Small intestine (tissue), 7 donors: ENCODE data around the gene DLX4. TPM values are rescaled to one million over a fixed set of nuclear protein-coding genes. Genes with fewer than 3 reads are reported as not detected.

ENCODE experiments used
- DNase-seq, 2 donors: peaks; one replicate each; pipeline versions ENCODE4 v3.0.0 to v3.0.0-alpha.2; 2013
- FAIRE-seq: peaks from 2 replicates; lab custom pipeline; 2012; peaks lifted over from hg19 to GRCh38; lab: Jason Lieb, UNC
- H3K27ac ChIP-seq, 3 donors: one replicate each; pipeline ENCODE4 v1.5.1; 2013; ENCODE audit warnings: low read length in 2 of 3, mild to moderate bottlenecking in 2 of 3, control low read depth in 1 of 3, inconsistent platforms in 1 of 3, low read depth in 1 of 3, moderate library complexity in 1 of 3
- H3K27me3 ChIP-seq, 3 donors: one replicate each; pipeline ENCODE4 v1.6.1; 2013; ENCODE audit warnings: low read length in 3 of 3, inconsistent platforms in 1 of 3; ENCODE audit not compliant: control insufficient read depth in 3 of 3, insufficient read depth in 3 of 3
- H3K36me3 ChIP-seq, 3 donors: one replicate each; pipeline ENCODE4 v1.6.1; 2013; ENCODE audit warnings: low read length in 3 of 3, inconsistent platforms in 1 of 3, low read depth in 1 of 3, mild to moderate bottlenecking in 1 of 3, moderate library complexity in 1 of 3; ENCODE audit not compliant: control insufficient read depth in 3 of 3, insufficient read depth in 2 of 3
- H3K4me1 ChIP-seq, 3 donors: one replicate each; pipeline ENCODE4 v1.6.1; 2013; ENCODE audit warnings: low read length in 2 of 3, inconsistent platforms in 1 of 3, low read depth in 1 of 3, mild to moderate bottlenecking in 1 of 3, moderate library complexity in 1 of 3; ENCODE audit not compliant: control insufficient read depth in 3 of 3, insufficient read depth in 2 of 3
- H3K4me3 ChIP-seq, 3 donors: one replicate each; pipeline ENCODE4 v1.5.1; 2013; ENCODE audit warnings: low read length in 3 of 3, control low read depth in 1 of 3, inconsistent platforms in 1 of 3, low read depth in 1 of 3, mild to moderate bottlenecking in 1 of 3, moderate library complexity in 1 of 3
- H3K9me3 ChIP-seq, 2 donors: one replicate each; pipeline ENCODE4 v1.6.1; 2013; ENCODE audit warnings: low read depth in 1 of 2, low read length in 1 of 2; ENCODE audit not compliant: control insufficient read depth in 2 of 2, insufficient read depth in 1 of 2
- WGBS, 3 donors: extraction: QIAGEN DNeasy Blood & Tissue Kit; methylation state at CpG; one replicate each; pipeline ENCODE4 v1.1.7; 2013; 5-methylcytosine and 5-hydroxymethylcytosine counted together
- polyA plus RNA-seq, 4 donors: library from polyadenylated mRNA; stranded (reverse) in 3 of 4; unstranded in 1 of 4; fragments of 200-250 nt in 3 of 4; fragments of 120-200 nt in 1 of 4; gene quantifications; one replicate each; pipeline versions ENCODE4 v1.2.1 to v1.2.3, GENCODE V29; 2013
- donor health status: healthy with polysubstance abuse.
- donor health status: control.
- donor health status: control.
- donor health status: Bipolar disorder and iron deficiency.
- donor health status: healthy.

DLX4 gene
- polyA plus RNA-seq, 4 donors, result 1.3 to 4.0 TPM; not detected in 2

GRCh38 chr17:49967621-49968404 is 1.2 kb upstream of the DLX4 start:
- H3K36me3 ChIP-seq, result no peaks in the 10 kb centered on the region
- WGBS, 3 donors, result 14 to 18% (median 16%) methylated on average over 10 of the region's 10 CpGs
- peaks cover 0 to 34% (median 3%) of the 10 kb centered on the region in 3 donors for H3K4me1 ChIP-seq
- DNase-seq, result no peak
- H3K27ac ChIP-seq, result no peak overlapping the region
- no peak for FAIRE-seq
- H3K27me3 ChIP-seq, result peaks cover 17 to 98% (median 79%) of the 10 kb centered on the region in 3 donors
- H3K9me3 ChIP-seq, result peaks cover 0 to 10% of the 10 kb centered on the region in 2 donors
- H3K4me3 ChIP-seq, result peak overlapping the region in 2 of 3 donors; percentile 48 to 56

GRCh38 chr17:49968405-49969133 is 421 bp upstream of the DLX4 start:
- no peaks in the 10 kb centered on the region for H3K36me3 ChIP-seq
- peaks cover 20 to 98% (median 77%) of the 10 kb centered on the region in 3 donors for H3K27me3 ChIP-seq
- WGBS, 3 donors, result 0 to 1% (median 0%) methylated on average over 27 to 64 of the region's 64 CpGs
- peak overlapping the region; percentile 46 to 56 (median 48) for H3K4me3 ChIP-seq
- H3K9me3 ChIP-seq, result peaks cover 0 to 10% of the 10 kb centered on the region in 2 donors
- FAIRE-seq (no peak), DNase-seq (peak; percentile 37 to 88)
- H3K27ac ChIP-seq, result peak overlapping the region in 1 of 3 donors; percentile 32
- H3K4me1 ChIP-seq, result peaks cover 0 to 34% (median 3%) of the 10 kb centered on the region in 3 donors

- H3K4me3 ChIP-seq, result peak overlapping the region in 1 of 3 donors; percentile 56
- FAIRE-seq (no peak), DNase-seq (no peak)
- no peak overlapping the region for H3K27ac ChIP-seq
- peaks cover 0 to 29% (median 3%) of the 10 kb centered on the region in 3 donors for H3K4me1 ChIP-seq
- WGBS, 3 donors, result 12 to 18% (median 17%) methylated on average over 17 to 18 of the region's 18 CpGs
- no peaks in the 10 kb centered on the region for H3K36me3 ChIP-seq
- peaks cover 23 to 97% (median 66%) of the 10 kb centered on the region in 3 donors for H3K27me3 ChIP-seq
- H3K9me3 ChIP-seq, result peaks cover 0 to 6% of the 10 kb centered on the region in 2 donors
Measured at GRCh38 chr17:49969795-49970389, 902 bp downstream of the DLX4 start.

- Histone ChIP-seq H3K36me3 (no peaks in the 10 kb centered on the region), H3K4me3 (no peak overlapping the region), H3K27me3 (peaks cover 17 to 97% (median 65%) of the 10 kb centered on the region in 3 donors), H3K27ac (no peak overlapping the region), H3K9me3 (peaks cover 0 to 6% of the 10 kb centered on the region in 2 donors), H3K4me1 (peaks cover 0 to 26% (median 3%) of the 10 kb centered on the region in 3 donors)
- 67 to 73% (median 68%) methylated on average over 3 of the region's 3 CpGs for WGBS, 3 donors
- FAIRE-seq, result no peak
- no peak for DNase-seq
Measured at GRCh38 chr17:49970498-49970897, 1.5 kb downstream of the DLX4 start.

DNA sequence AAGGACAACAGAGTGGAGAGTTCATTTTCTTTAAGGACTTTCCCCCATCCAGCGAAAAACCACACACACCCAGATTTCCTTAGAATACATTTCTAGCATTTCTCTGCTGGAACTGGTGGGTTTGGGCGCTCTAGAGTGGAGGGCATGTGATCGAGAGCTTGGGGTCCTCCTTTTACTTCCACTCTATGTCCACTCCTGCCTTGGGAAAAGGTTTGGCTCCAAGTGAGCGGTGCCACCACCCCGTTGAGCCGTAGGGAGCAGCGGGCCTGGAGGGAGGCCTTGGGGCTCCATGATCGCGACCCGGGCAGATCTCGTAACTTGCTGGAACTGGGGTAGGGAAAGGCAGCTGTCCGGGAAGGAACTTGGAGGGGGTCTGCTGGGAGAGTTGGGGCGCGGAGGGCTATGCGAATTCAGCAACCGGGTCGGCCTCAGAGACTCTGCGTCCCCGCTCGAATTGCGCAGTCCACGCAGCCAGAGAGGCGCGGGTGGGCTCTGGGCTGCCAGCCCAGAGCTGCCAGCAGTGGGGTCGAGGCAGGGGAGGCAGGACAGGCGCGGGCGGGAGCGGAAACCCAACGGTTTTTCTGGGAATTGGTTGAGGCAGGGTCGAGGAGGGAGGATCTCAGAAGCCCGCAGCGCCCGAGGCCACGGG is 2.3 kb downstream of the DLX4 start:
- Histone ChIP-seq H3K9me3 (peaks cover 0 to 6% of the 10 kb centered on the region in 2 donors), H3K27ac (no peak overlapping the region), H3K4me1 (peaks cover 0 to 26% (median 3%) of the 10 kb centered on the region in 3 donors), H3K27me3 (peaks cover 17 to 97% (median 64%) of the 10 kb centered on the region in 3 donors), H3K4me3 (no peak overlapping the region), H3K36me3 (no peaks in the 10 kb centered on the region)
- FAIRE-seq (no peak), DNase-seq (no peak)
- 9 to 16% (median 15%) methylated on average over 31 to 35 of the region's 35 CpGs for WGBS, 3 donors

DNA sequence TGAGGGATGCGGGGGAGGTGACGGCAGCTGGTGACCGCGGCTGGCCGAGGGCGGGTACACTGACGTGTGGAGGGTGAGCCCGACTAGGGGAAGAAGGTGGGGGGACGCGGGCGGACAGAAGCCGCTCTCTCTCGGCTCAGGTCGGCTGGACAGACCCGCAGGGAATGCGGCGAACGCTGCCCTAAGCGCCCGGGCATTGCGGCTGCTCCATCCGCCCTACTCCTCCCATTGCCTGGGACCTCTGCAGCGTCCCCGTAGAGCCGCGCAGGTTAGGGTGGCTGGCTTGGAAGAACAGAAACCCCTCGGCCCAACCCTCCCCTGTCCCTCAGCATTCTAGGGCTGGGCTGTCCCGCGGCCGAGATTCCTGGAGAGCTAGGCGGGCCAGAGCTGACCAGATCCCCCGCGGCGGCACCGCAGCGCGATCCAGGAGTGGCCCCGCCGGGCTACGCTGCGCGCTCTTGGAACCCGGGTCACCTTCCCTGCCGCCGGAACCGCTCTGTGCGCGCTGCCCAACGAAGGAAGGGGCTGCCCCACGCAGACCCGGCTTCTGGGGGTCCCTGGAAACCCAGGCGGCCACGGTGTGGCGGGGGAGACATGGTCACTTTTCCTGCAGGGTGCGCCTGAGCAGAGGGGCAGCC is 3.0 kb downstream of the DLX4 start:
- WGBS, 3 donors, result 3 to 5% (median 4%) methylated on average over 43 to 55 of the region's 55 CpGs
- H3K27me3 ChIP-seq, result peaks cover 17 to 97% (median 61%) of the 10 kb centered on the region in 3 donors

GRCh38 chr17:49972486-49973270 is 3.7 kb downstream of the DLX4 start:
- no peak overlapping the region for H3K4me3 ChIP-seq

More for the DNA sequence above, 3.0 kb downstream of the DLX4 start:
- DNase-seq, result no peak
- no peak for FAIRE-seq
- Histone ChIP-seq H3K27ac (no peak overlapping the region), H3K4me1 (peaks cover 0 to 26% (median 3%) of the 10 kb centered on the region in 3 donors), H3K36me3 (no peaks in the 10 kb centered on the region), H3K4me3 (no peak overlapping the region), H3K9me3 (peaks cover 0 to 4% of the 10 kb centered on the region in 2 donors)

More at GRCh38 chr17:49972486-49973270, 3.7 kb downstream of the DLX4 start:
- DNase-seq (no peak), FAIRE-seq (no peak)
- no peaks in the 10 kb centered on the region for H3K36me3 ChIP-seq
- H3K9me3 ChIP-seq, result peaks cover 0 to 4% of the 10 kb centered on the region in 2 donors
- no peak overlapping the region for H3K27ac ChIP-seq
- peaks cover 0 to 26% (median 3%) of the 10 kb centered on the region in 3 donors for H3K4me1 ChIP-seq
- H3K27me3 ChIP-seq, result peaks cover 14 to 97% (median 57%) of the 10 kb centered on the region in 3 donors
- WGBS, 3 donors, result 8 to 11% (median 9%) methylated on average over 49 to 57 of the region's 57 CpGs
